Stimulated activated CD8-positive, alpha-beta memory T cell treated with anti-CD3 and anti-CD28 coated beads, Interleukin-7, amount 100 ng/mL, for 24 hours (primary cell): ENCODE results near the gene FRMPD4.
"Not testable (repeated sequence)": the region's sequence is repeated elsewhere in the genome, so short reads cannot be mapped to it uniquely, and the experiment has no call there.

Experiments
- DNase-seq: peaks from one replicate; pipeline ENCODE4 v3.0.0-alpha.2; 2020; ENCODE audit warnings: low read depth

The FRMPD4 gene

DNA sequence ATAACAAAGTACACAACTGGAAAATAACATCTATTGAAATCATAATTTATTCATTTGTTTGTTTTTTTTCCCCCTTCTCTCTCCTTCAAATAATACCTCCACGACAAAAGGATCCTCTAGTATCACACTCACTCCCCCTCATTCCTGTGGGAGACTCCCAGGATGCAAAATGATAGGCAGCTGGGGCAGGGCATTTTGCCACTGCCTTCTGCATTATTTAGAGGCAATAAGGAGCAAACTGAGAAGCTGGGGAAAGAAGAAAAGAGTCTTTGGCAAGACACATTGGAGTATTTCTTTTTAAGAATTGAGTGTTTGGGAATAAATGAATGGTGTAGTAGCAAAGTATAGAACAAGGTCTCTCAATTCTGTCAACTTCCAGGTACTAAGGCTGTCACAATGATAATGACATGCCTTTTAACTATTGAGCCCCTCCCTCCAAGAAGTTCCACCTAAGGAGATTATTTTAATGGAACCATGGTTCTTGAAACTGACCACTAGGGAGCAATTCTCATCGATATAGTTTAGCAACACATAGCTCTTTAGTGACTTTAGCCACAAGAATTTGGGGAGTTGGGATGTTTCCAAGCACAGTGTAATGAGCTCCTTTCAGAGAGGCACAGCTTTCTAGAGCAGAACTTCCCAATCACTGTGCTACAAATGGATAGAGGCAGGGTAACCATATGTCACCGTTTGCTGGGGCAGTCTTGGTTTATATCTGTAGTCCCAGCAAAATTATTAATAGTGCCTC is 303.3 kb downstream of the FRMPD4 start:
- DNase-seq = no peak

DNA sequence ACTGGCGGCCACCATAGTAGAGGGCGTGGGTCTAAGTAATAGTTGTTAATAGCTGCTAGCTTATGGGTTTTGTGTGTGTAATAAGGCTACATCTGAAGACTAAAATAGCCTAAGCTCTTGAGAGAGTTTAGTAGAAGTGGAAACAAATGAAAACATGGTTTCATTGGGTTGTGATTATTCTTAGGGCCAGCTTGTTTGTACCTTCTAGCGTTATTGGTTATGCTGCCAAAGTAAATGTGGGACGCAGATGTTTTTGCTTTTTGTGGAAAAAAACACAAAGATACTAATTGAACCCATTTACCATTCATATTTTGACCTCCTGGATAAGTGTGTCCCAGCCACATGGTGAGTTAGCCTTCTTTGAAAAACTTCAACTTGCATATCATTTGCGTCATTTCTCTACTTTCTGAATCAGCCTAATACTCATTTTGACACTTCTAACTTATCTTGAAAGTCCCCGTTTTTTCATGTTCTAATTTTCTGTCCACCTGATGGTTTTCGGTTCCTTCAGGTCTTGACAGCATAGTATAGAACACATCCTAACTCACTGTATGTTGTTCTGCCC is 305.3 kb downstream of the FRMPD4 start:
- no peak for DNase-seq

DNA sequence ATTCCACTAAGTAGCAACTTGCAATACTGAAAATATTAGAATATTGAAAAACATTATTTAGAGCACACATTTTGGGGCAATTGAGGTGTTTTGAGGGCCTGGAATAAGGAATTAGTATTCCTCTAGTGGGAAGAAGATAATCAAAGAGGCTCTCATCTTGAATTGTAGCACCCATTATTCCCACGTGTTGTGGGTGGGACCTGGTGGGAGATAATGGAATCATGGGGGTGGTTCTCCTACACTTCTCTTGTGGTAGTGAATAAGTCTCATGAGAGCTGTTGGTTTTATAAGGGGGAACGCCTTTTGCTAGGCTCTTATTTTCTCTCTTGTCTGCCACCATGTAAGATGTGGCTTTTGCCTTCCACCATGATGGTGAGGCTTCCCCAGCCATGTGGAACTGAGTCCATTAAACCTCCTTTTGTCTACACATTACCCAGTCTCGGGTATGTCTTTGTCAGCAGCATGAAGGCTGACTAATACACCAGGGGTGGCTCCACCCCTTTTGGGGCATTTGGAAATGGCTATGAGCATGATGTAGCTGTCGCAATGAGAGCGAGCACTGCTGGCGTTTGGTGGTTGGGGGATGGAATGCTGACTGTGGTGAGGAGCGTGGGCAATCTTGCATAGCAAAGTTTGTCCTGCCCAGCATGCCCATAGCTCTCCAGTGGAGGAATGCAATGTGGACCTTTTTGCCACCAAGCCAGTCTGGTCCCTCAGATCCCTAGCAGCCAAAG is 308.2 kb downstream of the FRMPD4 start:
- no peak for DNase-seq

DNA sequence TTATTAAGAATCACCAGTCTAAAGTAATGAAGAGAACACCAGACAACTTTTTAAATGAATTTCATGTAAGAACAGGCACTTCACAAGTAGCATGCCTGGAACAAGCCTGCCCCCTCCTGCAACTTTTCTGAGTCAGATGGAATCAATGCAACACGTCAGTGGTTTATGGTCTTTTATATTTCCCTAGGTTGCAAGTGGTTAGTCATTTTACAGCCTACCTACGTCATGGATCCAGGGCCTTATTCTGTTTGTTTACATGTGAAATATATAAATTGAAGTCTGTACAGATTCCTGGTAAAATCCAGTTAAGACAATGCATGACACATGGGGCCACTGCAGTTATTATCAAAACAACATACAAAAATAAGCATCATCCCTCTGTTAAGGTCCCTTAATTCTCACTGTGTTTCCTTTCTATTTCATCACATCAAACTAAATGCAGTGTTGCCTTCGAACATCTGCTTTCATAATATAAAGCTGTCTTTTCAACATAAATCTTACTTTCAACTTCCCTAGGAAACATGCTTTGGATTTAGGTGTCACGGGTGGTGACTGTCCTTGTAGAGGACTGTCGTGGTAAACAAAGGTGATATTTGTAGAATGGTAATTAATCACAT is 309.3 kb downstream of the FRMPD4 start:
- DNase-seq = no peak

DNA sequence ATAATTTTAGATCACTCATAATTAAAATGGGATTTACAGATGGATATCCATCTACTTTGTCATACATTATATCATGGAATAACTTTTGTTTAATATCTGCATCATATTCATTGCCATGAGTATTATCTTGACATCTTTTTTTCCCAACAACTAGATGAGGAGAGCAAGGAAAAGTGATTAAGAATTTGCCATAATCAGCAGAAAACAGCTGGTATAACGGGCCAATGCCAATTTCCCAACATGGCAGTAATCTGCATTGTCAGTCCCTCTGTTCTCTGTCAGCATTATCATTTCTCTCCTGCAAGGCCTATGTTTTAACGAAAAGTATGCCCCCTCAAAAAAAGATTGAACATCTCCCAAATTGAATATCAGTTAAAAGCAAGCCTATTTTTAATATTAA is 314.0 kb downstream of the FRMPD4 start:
- DNase-seq = no peak

DNA sequence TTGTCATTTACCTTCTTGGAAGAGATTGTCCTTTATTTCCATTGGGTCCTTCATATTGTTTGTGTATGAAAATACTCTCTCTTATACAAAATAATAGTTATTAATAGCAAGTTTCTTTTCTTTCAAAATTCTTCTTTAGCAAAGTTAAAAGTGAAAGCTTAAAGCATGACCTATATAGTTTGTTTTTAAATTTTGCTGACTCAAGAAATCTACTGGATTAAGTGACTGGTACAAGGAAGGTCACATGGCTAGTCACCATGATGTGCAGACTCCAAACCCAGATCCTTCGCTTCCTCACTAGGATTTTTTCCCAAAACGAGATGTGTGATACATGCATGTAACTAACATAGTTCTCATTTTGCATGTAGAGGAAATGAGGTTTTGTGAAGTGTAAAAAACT is 322.7 kb downstream of the FRMPD4 start:
- no peak for DNase-seq

DNA sequence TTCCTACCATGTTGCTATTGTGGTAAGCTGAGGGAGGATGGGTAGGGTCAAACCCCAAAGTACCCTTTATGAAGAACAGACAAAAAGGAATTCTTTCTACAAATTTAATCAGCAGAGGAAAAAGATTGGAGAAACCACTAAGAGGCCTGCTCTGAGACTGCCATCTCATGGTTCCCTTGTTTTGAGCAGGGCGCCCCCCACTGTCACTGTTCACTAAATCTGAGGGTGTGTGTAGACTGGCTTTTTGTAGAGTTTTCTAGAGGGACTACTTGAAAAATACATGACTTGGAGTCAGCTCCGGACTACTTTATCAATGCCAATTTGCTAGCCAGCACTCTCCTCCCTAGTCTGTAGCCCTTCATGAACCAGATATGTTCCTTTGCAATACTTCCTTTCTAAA is 324.8 kb downstream of the FRMPD4 start:
- DNase-seq = no peak

DNA sequence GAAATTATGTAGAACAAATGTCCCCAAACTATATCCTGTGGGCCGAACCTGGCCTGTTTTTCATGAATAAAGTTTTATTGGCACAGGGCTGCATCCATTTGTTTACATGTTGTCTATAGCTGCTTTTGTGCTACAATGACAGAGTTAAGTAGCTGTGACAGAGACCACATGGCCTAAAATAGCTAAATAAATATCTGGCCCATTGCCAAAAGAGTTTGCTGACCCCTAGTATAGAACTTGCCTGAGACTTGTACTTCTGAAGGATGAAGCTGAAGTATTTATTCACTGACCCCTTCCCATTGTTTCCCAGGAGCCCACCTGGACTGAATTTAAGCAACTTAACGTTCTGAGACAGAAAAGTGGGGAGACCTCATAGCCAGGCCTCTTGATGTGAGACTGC is 325.6 kb downstream of the FRMPD4 start:
- no peak for DNase-seq

DNA sequence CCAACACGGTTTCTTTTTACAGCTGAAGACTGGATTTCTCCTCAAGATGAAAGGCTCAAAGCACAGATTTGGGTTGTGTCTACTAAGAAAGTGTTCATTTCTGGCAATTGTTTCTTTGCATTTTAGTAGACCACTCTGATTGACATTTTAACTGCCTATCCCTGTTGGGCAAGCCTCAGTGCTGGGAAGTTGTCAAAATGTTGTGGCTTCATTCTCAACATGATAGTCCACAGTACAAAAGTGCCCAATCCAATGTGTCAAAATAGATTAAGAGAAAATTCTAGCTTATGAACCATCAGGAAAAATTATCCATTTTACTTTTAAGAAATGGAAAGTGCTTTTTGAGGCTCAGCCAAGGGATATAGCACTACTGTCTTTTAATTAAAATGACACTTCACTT is 329.0 kb downstream of the FRMPD4 start:
- DNase-seq = no peak

DNA sequence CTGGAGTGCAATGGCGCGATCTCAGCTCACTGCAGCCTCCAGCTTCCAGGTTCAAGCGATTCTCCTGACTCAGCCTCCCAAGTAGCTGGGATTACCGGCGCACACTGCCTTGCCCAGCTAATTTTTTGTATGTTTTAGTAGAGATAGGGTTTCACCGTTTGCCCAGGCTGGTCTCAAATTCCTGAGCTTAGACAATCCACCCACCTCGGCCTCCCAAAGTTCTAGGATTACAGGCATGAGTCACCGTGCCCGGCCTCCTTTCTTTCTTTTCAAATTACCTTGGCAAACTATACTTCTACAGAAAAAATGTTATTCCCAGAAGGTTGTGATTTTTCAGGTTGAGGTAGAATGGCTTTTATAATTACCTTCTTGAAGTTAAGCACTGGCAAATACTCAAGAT is 331.0 kb downstream of the FRMPD4 start:
- DNase-seq = no peak

DNA sequence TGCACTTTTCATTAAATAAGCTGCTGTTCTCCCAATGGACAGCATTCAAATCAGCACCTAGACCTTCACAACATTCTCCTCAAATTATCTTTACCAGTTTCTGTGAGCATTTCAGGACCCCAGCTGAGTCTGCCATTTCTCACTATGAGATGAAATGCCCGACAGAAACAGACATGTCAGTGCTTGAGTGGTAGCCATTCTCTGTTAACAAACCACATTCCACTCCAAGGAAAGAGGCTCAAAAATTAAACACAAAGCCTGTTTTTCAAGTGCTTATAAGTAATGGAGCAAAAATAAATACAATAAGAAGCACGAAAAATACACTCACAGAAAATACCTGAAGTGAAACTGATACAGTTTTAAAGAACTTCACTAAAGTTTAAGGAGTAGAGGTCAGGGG is 332.8 kb downstream of the FRMPD4 start:
- DNase-seq = no peak

DNA sequence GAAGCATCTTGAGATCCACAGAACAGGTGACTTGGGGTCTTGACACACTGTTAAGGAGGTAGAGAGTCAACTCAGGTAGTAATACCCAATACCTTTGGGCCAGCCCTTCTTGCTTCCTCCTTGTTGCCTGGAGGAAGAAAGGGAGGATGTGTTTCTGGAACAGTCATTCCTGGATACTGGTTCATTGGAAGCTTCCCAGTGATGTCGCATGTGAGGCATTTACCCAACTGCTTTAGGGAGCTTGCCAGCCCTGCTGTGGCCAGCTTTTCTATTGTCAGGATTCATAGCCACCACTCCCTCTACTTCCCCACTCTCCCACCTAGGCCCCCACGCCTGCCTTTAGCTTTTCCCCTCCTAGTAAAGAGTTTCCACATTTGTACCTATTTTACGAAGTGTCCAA is 342.7 kb downstream of the FRMPD4 start:
- no peak for DNase-seq

DNA sequence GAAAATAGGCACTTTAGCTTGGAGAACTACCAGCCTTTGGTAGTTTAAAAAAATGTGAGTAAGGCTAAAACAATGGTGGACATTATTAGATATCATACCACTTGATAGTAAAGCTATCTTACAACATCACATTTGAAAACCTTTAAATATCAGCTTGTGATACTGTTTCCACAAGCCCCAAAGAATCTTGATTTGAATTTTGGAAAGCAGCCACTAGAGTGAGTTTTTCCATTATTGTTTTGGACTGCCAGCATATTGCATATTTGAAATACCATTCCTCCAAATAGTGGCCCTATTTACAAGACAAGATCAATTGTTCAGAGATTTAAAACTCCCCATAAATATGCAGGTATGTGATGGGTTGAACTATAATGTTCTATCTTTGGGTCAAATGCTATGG is 349.9 kb downstream of the FRMPD4 start:
- DNase-seq = no peak

DNA sequence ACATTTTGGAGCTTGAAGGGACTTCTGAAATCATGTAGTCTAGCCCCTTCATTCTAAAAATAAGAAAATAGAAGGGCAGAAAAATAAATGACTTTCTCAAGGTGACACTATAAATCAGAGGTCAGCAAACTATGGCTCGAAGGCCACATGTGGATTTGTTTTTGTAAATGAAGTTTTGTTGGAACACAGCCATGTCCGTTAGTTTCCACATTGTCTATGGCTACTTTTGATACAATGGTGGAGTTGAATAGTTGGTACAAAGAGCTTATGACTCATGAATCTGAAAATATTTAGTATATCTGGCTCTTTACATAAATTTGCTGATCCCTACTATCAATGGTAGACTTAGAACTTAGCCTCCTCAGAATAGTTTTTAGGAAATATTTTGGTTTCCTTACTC is 350.5 kb downstream of the FRMPD4 start:
- DNase-seq = no peak

DNA sequence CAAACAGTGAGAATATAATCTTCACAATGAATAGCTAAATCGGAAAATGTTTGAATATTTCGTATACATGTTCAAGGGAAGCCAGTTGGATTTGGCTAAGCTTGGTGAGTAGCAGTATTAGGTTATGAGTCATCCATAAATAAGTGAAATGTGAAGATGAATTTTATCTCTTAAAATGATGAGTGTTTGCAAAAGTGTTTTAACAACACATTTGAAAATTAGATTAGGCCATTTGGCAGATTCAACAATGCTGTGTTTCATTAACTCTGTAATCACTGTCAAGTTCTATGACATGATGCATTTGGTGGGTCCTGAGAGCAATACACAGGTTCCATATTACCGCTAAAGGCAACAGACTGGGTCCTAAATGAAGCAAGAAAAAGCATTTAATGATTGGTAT is 351.1 kb downstream of the FRMPD4 start:
- no peak for DNase-seq

DNA sequence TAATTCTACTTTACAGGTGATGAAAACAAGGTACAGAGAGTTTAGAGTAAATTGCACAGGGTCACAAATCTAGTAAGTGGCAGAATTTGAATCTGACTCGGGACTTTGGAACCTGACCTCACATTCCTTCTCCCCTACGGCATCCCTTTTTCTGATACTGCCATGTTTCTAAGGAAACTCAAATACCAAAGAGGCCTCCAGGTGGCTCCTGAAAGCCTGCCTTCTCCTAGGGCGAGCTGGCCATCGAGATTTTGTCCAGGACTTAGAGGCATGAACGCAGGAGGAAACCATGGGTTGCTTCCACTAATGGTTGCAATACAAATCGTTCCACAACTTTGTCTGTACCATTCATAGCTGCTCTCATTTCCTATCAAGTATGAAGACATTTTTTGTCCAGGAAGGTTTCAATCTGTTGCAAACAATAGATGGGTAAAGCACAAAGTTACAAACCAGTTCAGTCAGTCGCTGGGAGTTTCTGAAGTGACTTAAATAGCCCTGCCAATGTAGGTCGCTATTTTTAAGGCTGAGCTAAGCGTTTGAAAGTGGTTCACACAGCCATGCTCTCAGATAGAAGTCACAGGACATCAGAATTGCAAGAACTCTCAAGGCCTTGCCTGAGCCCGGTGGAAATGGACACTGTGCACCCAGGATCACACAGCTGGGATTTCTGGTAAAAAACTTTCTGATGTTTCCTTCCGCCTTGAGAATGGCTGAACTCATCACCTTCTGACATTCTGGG is 356.3 kb downstream of the FRMPD4 start:
- no peak for DNase-seq

DNA sequence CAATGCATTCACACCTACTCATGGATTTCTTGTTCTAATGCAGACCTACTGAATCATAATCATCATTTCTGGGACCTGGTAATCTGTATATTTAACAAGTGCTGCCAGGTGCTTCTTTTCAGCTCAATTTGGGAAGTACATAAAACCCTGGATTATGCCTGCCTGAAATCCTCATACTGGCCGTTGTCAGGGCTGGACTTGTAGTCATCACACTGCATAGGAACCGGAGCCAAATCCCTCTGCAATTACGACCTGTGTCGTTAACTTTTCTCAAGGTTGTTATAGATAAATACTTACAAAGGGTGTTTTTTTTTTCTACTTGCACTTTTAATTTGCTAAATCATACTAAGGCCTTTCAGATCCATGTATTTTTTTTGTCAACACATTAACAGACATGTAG is 358.1 kb downstream of the FRMPD4 start:
- no peak for DNase-seq

DNA sequence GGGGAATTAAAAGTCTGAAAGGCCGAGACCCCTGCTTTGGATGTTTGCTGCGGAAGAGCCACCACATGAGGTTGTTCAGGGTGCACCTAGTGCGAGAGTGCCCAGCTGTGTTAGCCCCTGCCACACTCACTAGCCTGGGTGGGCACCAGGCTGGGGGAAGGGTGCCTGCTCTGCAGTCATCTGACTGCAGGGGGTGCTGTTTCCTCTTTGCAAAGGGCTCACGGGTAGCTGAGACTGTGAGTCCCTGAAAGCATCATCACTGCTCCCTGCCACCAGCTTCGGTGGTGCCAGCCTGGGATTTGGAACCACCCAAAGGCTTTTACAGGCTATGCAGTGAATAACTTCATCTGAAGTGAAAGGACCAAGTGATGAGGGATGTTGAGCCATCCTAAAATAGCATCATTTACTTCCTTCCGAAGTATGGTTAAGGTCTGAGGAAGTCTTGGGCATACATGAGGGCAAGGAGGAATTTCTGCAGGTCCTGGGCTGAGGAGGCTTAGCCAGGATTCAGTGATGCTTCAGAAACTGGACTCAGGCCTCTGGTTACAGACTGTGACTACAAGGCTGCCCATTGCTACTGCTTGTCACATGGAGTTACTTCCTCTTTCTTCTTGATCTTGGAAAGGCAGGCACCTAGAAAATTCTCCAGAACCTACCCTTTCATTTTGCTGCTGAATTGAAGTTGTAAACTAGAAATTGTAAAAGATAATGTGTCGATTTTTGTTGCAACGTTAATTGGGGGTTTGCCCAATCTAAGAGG is 359.7 kb downstream of the FRMPD4 start:
- DNase-seq = no peak

DNA sequence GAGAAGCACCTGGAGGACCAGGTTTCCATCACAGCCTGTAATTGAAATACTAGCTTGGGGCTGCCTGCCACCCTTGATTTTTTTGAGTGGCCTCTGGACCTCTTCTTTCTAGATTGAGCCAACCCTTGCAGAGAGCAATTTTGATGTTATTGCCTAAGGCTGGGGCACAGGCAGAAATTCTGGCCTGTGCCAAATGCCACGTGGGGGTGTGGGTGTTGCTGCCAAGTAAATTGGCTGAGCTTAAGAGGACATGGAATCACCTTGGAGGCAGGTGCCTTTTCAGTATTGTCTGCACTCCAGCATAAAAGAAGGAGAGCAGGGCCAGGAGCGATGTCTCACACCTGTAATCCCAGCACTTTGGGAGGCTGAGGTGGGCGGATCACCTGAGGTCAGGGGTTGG is 366.9 kb downstream of the FRMPD4 start:
- DNase-seq = no peak

DNA sequence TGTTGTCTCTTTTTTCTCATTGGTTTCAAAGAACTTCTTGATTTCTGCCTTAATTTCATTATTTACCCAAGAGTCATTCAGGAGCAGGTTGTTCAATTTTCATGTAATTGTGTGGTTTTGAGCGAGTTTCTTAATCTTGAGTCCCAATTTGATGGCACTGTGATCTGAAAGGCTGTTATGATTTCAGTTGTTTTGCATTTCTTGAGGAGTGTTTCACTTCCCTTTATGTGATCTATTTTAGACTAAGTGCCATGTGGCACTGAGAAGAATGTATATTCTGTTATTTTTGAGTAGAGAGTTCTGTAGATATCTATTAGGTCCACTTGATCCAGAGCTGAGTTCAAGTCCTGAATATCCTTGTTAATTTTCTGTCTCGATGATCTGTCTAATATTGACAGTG is 377.1 kb downstream of the FRMPD4 start:
- DNase-seq = not testable (repeated sequence)

DNA sequence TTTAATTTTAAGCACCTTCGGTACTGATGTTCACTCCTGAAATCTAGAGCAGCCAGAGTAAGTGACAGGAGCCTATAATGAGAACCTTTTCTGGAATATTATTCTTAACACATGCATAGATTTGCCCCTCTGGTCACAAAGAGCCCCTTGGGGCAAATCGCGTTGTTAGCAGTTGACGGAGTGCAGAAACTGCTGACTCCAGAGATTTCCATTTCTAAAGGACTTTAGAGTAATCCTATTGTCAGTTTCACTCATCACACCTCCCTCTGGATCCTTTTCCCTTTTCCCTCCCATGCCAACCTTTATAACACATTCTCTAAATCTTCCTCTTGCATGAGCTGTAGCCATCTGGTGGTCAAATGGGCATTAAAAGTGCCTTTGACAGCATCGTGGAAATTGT is 388.0 kb downstream of the FRMPD4 start:
- no peak for DNase-seq

DNA sequence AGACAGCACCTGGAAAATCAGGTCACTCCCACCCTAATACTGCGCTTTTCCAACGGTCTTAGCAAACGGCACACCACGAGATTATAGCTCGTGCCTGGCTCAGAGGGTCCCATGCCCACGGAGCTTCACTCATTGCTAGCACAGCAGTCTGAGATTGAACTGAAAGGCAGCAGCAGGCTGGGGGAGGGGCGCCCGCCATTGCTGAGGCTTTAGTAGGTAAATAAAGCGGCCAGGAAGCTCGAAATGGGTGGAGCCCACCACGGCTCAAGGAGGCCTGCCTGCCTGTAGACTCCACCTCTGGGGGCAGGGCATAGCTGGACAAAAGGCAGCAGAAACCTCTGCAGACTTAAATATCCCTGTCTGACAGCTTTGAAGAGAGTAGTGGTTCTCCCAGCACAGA is 399.8 kb downstream of the FRMPD4 start:
- DNase-seq = not testable (repeated sequence)
